Measurements from ENCODE around the gene CDH22.

GRCh38 chr20:46243707-46244628 is 64.3 kb downstream of the CDH22 start:
- no peak for TF ChIP-seq POLR2A (IDR thresholded peaks at IDR 0.05)
- no peak for TF ChIP-seq CTCF (IDR thresholded peaks at IDR 0.05)

Data from esophagus squamous epithelium (tissue), 4 donors.